H9 (cell line): ENCODE results near the gene KIZ. TPM values are rescaled to one million over a fixed set of nuclear protein-coding genes. Genes with fewer than 3 reads are reported as not detected.

Experiments
- DNase-seq: peaks from one replicate; pipeline ENCODE4 v3.0.0-alpha.2; 2017
- H2AFZ ChIP-seq: one replicate; pipeline ENCODE4 v1.6.1; 2013; ENCODE audit warnings: mild to moderate bottlenecking, low read length, control low read depth, moderate library complexity
- H2AK5ac ChIP-seq: 2 replicates; pipeline ENCODE4 v1.6.1; 2013; ENCODE audit warnings: low read length, control low read depth, mixed read lengths; ENCODE audit not compliant: insufficient read length
- H2BK120ac ChIP-seq: one replicate; pipeline ENCODE4 v1.6.1; 2013; ENCODE audit warnings: low read depth, mild to moderate bottlenecking, low read length, control low read depth, inconsistent platforms; ENCODE audit not compliant: poor library complexity, severe bottlenecking
- H2BK12ac ChIP-seq: 2 replicates; pipeline ENCODE4 v1.6.1; 2013; ENCODE audit warnings: low read length, control low read depth, mixed read lengths, low read depth; ENCODE audit not compliant: insufficient read length
- H2BK15ac ChIP-seq: 2 replicates; pipeline ENCODE4 v1.6.1; 2013; ENCODE audit warnings: low read depth, low read length, control low read depth
- H2BK20ac ChIP-seq: one replicate; pipeline ENCODE4 v1.6.1; 2013; ENCODE audit warnings: low read depth, mild to moderate bottlenecking, low read length, control low read depth, inconsistent platforms; ENCODE audit not compliant: poor library complexity, severe bottlenecking
- H2BK5ac ChIP-seq: 2 replicates; pipeline ENCODE4 v1.6.1; 2013; ENCODE audit warnings: low read length, control low read depth, mixed read lengths; ENCODE audit not compliant: insufficient read length
- H3K14ac ChIP-seq: 2 replicates; pipeline ENCODE4 v1.6.1; 2013; ENCODE audit warnings: low read length, control low read depth; ENCODE audit not compliant: insufficient read depth
- H3K18ac ChIP-seq: 2 replicates; pipeline ENCODE4 v1.6.1; 2013; ENCODE audit warnings: low read depth, mild to moderate bottlenecking, mixed read lengths, low read length, control low read depth; ENCODE audit not compliant: insufficient read length
- H3K23ac ChIP-seq: 2 replicates; pipeline ENCODE4 v1.6.1; 2013; ENCODE audit warnings: low read length, control low read depth, mixed read lengths, low read depth; ENCODE audit not compliant: insufficient read length
- H3K23me2 ChIP-seq: 2 replicates; pipeline ENCODE4 v1.6.1; 2013; ENCODE audit warnings: low read depth, mild to moderate bottlenecking, mixed read lengths, low read length, control low read depth; ENCODE audit not compliant: insufficient read length, poor library complexity, severe bottlenecking
- H3K27ac ChIP-seq: 2 replicates; pipeline ENCODE4 v1.5.1; 2013; ENCODE audit warnings: low read length, control low read depth, mixed read lengths, low read depth; ENCODE audit not compliant: insufficient read length
- H3K27me3 ChIP-seq: 2 replicates; pipeline ENCODE4 v1.6.1; 2013; ENCODE audit warnings: low read length, control low read depth, inconsistent platforms; ENCODE audit not compliant: insufficient read depth
- H3K4ac ChIP-seq: 2 replicates; pipeline ENCODE4 v1.6.1; 2013; ENCODE audit warnings: low read depth, mild to moderate bottlenecking, control low read depth, inconsistent platforms, low read length, moderate library complexity
- H3K4me1 ChIP-seq: 2 replicates; pipeline ENCODE4 v1.6.1; 2013; ENCODE audit warnings: low read length, control low read depth, inconsistent platforms; ENCODE audit not compliant: insufficient read depth
- H3K4me2 ChIP-seq: 2 replicates; pipeline ENCODE4 v1.6.1; 2013; ENCODE audit warnings: low read length, control low read depth, mixed read lengths; ENCODE audit not compliant: insufficient read length, insufficient read depth
- H3K56ac ChIP-seq: 2 replicates; pipeline ENCODE4 v1.6.1; 2013; ENCODE audit warnings: low read depth, mild to moderate bottlenecking, mixed read lengths, low read length, control low read depth; ENCODE audit not compliant: insufficient read length
- H3K79me1 ChIP-seq: 2 replicates; pipeline ENCODE4 v1.6.1; 2013; ENCODE audit warnings: low read depth, mild to moderate bottlenecking, moderate library complexity, low read length, control low read depth, inconsistent platforms; ENCODE audit not compliant: insufficient read depth, poor library complexity, severe bottlenecking
- H3K79me2 ChIP-seq: 2 replicates; pipeline ENCODE4 v1.6.1; 2013; ENCODE audit warnings: low read length, control low read depth, inconsistent platforms; ENCODE audit not compliant: insufficient read depth
- H3K9ac ChIP-seq: 2 replicates; pipeline ENCODE4 v1.6.1; 2013; ENCODE audit warnings: low read length, control low read depth, mixed read lengths; ENCODE audit not compliant: insufficient read length; ENCODE audit errors: extremely low read depth
- H3K9me3 ChIP-seq: one replicate; pipeline ENCODE4 v1.6.1; 2013; ENCODE audit warnings: low read depth, low read length, inconsistent platforms; ENCODE audit not compliant: control insufficient read depth
- H3T11ph ChIP-seq: one replicate; pipeline ENCODE4 v1.6.1; 2013; ENCODE audit warnings: mild to moderate bottlenecking, low read length, control low read depth, inconsistent platforms
- H4K20me1 ChIP-seq: one replicate; pipeline ENCODE4 v1.6.1; 2013; ENCODE audit not compliant: control insufficient read depth, insufficient read length, insufficient read depth
- H4K5ac ChIP-seq: 2 replicates; pipeline ENCODE4 v1.6.1; 2013; ENCODE audit warnings: low read depth, mild to moderate bottlenecking, mixed read lengths, low read length, control low read depth; ENCODE audit not compliant: insufficient read length
- H4K8ac ChIP-seq: replicated peaks from 2 replicates; pipeline ENCODE4 v1.6.1; 2013; ENCODE audit warnings: low read length, control low read depth, mixed read lengths, low read depth; ENCODE audit not compliant: insufficient read length
- H4K91ac ChIP-seq: 2 replicates; pipeline ENCODE4 v1.6.1; 2013; ENCODE audit warnings: low read depth, mild to moderate bottlenecking, moderate library complexity, mixed read lengths, low read length, control low read depth; ENCODE audit not compliant: insufficient read length
- H3K27ac Mint-ChIP-seq, 3 experiments: 2 replicates in 2 of 3; 3 replicates in 1 of 3; pipeline ENCODE4 v1.8.0; 2020 to 2021; ENCODE audit warnings: mixed read lengths in 3 of 3, mild to moderate bottlenecking in 1 of 3, moderate library complexity in 1 of 3
- H3K27me3 Mint-ChIP-seq: 2 replicates; pipeline ENCODE4 v1.8.0; 2021; ENCODE audit warnings: low read depth, mild to moderate bottlenecking, moderate library complexity, mixed read lengths
- H3K36me3 Mint-ChIP-seq, 3 experiments: 2 replicates in 2 of 3; 3 replicates in 1 of 3; pipeline ENCODE4 v1.8.0; 2020 to 2021; ENCODE audit warnings: low read depth in 3 of 3, mixed read lengths in 3 of 3; ENCODE audit not compliant: insufficient read depth in 1 of 3
- H3K4me1 Mint-ChIP-seq, 2 experiments: 2 replicates each; pipeline ENCODE4 v1.8.0; 2020; ENCODE audit warnings: mixed read lengths in 2 of 2
- H3K4me3 Mint-ChIP-seq, 2 experiments: 2 replicates in 1 of 2; 3 replicates in 1 of 2; pipeline ENCODE4 v1.8.0; 2020 to 2021; ENCODE audit warnings: mild to moderate bottlenecking in 2 of 2, mixed read lengths in 2 of 2, moderate library complexity in 1 of 2
- H3K9me3 Mint-ChIP-seq, 2 experiments: 2 replicates in 1 of 2; 3 replicates in 1 of 2; pipeline ENCODE4 v1.8.0; 2020; ENCODE audit warnings: mild to moderate bottlenecking in 2 of 2, mixed read lengths in 2 of 2, moderate library complexity in 1 of 2
- WGBS: extraction: QIAGEN DNeasy Blood & Tissue Kit; methylation state at CpG from one replicate; pipeline ENCODE4 v1.1.7; 2013; ENCODE audit warnings: missing lambda C conversion rate, low lambda C conversion rate, mixed read lengths; ENCODE audit not compliant: insufficient read length; ENCODE audit errors: extremely low coverage; 5-methylcytosine and 5-hydroxymethylcytosine counted together
- total RNA-seq: library from RNA; stranded (reverse); gene quantifications from 2 replicates; pipeline ENCODE4 v1.2.1, GENCODE V29; 2021
- TF ChIP-seq, protein P1 (sequence below): fragments of 200-600 bp; sonication (generic); conservative IDR thresholded peaks from 3 replicates; pipeline ENCODE4 v1.8.0; 2021; ENCODE audit warnings: antibody characterized with exemption, mild to moderate bottlenecking

The KIZ gene
- total RNA-seq, 1 experiment from 2014 or later: 29.3 TPM

DNA sequence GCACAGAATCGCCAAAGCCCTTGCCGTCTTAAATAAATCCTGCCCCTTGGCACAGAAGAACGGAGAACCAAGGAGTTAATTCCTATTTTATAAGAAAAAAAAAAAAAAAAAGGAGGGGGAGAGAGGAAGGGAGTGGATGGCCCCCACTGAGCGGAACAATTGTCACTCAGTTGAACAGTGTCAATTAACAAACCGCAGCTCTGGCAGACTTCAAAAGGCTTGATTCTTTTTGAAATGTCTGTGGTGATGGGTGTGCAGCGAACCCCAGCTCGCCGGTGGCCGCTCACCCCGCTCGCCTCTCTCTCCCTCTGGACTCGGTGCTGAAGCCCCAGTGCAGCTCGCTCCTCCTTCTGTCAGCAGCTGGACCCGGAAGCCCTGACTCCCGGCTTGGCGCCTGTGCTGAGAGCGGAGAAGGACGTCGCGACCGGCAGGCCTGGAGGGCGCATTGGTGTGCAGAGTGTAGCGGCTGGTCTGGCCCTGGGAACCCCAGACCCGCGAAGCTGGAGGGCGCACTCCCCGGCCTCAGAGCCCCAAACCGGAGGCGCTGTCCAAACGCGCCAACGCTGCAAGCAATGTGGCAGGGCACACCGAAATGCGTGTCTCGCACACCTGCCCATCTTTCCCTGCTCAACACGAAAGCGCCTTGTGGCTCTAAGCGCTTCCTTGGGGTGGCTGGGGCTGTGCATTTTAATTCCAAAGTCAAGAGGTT is 23.1 kb upstream of the KIZ start:
- Mint-ChIP-seq H3K27me3 (peaks cover 98% of the 10 kb centered on the region), H3K4me3 (peak overlapping the region; percentile 62 to 89), H3K27ac (no peak overlapping the region), H3K9me3 (peaks cover 0 to 3% of the 10 kb centered on the region in 2 experiments; a peak in 2 of 5 replicates), H3K36me3 (no peaks in the 10 kb centered on the region), H3K4me1 (peaks cover 48 to 63% of the 10 kb centered on the region in 2 experiments)
- Histone ChIP-seq H3K18ac (no peak overlapping the region), H3K23ac (no peak overlapping the region), H4K5ac (no peak overlapping the region), H3K4ac (no peak overlapping the region), H3K27me3 (peaks cover 47% of the 10 kb centered on the region), H2BK12ac (no peak overlapping the region), H4K20me1 (no peaks in the 10 kb centered on the region), H2BK120ac (no peak overlapping the region), H2AK5ac (no peak overlapping the region), H2BK5ac (no peak overlapping the region), H3K79me1 (no peaks in the 10 kb centered on the region), H4K91ac (no peak overlapping the region), H3K23me2 (peaks cover 59% of the 10 kb centered on the region), H3T11ph (no peak overlapping the region), H2BK15ac (no peak overlapping the region), H3K27ac (no peak overlapping the region), H3K14ac (no peak overlapping the region; the same call in 1 of the 2 replicates), H3K56ac (no peak overlapping the region), H3K4me2 (peak overlapping the region; percentile 89), H4K8ac (no peak overlapping the region), H3K79me2 (no peaks in the 10 kb centered on the region), H3K9ac (no peak overlapping the region), H2BK20ac (no peak overlapping the region), H2AFZ (no peak overlapping the region), H3K9me3 (no peaks in the 10 kb centered on the region), H3K4me1 (no peaks in the 10 kb centered on the region; the same call in 1 of the 2 replicates)
- TF ChIP-seq, protein P1, sequence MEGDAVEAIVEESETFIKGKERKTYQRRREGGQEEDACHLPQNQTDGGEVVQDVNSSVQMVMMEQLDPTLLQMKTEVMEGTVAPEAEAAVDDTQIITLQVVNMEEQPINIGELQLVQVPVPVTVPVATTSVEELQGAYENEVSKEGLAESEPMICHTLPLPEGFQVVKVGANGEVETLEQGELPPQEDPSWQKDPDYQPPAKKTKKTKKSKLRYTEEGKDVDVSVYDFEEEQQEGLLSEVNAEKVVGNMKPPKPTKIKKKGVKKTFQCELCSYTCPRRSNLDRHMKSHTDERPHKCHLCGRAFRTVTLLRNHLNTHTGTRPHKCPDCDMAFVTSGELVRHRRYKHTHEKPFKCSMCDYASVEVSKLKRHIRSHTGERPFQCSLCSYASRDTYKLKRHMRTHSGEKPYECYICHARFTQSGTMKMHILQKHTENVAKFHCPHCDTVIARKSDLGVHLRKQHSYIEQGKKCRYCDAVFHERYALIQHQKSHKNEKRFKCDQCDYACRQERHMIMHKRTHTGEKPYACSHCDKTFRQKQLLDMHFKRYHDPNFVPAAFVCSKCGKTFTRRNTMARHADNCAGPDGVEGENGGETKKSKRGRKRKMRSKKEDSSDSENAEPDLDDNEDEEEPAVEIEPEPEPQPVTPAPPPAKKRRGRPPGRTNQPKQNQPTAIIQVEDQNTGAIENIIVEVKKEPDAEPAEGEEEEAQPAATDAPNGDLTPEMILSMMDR: no peak
- no CpG with 5 or more reads among the region's 38 CpGs for WGBS
- peak; percentile 76 for DNase-seq
